ENCODE data around the gene POLD1.

The POLD1 gene

GRCh38 chr19:50418176-50419021, 34.3 kb downstream of the POLD1 start, which contains the start of gene SPIB:
Gene SPIB, plus strand, starts transcription at chr19:50418938. Its CDS starts 25 bp downstream, at chr19:50418963.
- DNase-seq (ENCODE audit: low read depth in 2 of 2): no peak

GRCh38 chr19:50419022-50419579, 35.0 kb downstream of the POLD1 start:
- no peak for DNase-seq (ENCODE audit: low read depth in 2 of 2)

- no peak for DNase-seq (ENCODE audit: low read depth in 2 of 2)
These were observed 35.5 kb downstream of the POLD1 start for GRCh38 chr19:50419580-50420035.

- DNase-seq (ENCODE audit: low read depth in 2 of 2): no peak
These were observed 36.0 kb downstream of the POLD1 start for GRCh38 chr19:50420127-50420526.

GRCh38 chr19:50420808-50421207, 36.7 kb downstream of the POLD1 start:
- no peak for DNase-seq (ENCODE audit: low read depth in 2 of 2)

GRCh38 chr19:50422397-50423278, 38.5 kb downstream of the POLD1 start:
- DNase-seq (ENCODE audit: low read depth in 2 of 2): no peak

- no peak for DNase-seq (ENCODE audit: low read depth in 2 of 2)
These were observed 39.3 kb downstream of the POLD1 start for GRCh38 chr19:50423279-50424113.

GRCh38 chr19:50425581-50425980, 41.4 kb downstream of the POLD1 start:
- no peak for DNase-seq (ENCODE audit: low read depth in 2 of 2)

- no peak for DNase-seq (ENCODE audit: low read depth in 2 of 2)
These were observed 43.3 kb downstream of the POLD1 start for GRCh38 chr19:50427318-50427925.

- DNase-seq (ENCODE audit: low read depth in 2 of 2): no peak
These were observed 43.9 kb downstream of the POLD1 start for GRCh38 chr19:50427997-50428425.

- no peak for DNase-seq (ENCODE audit: low read depth in 2 of 2)
These were observed 44.8 kb downstream of the POLD1 start for GRCh38 chr19:50428772-50429463.

GRCh38 chr19:50430888-50431342, 46.8 kb downstream of the POLD1 start:
- DNase-seq (ENCODE audit: low read depth in 2 of 2): no peak

- peak; percentile 75 to 79 for DNase-seq (ENCODE audit: low read depth in 2 of 2)
These were observed 47.4 kb downstream of the POLD1 start for GRCh38 chr19:50431343-50432220.

GRCh38 chr19:50432221-50433028, 48.3 kb downstream of the POLD1 start, which contains the start of gene MYBPC2:
Gene MYBPC2, plus strand, starts transcription at chr19:50432892. Its CDS starts 62 bp downstream, at chr19:50432954.
- no peak for DNase-seq (ENCODE audit: low read depth in 2 of 2)

- DNase-seq (ENCODE audit: low read depth in 2 of 2): no peak
These were observed 49.3 kb downstream of the POLD1 start for GRCh38 chr19:50433201-50434180.

- DNase-seq (ENCODE audit: low read depth in 2 of 2): no peak
These were observed 50.4 kb downstream of the POLD1 start for GRCh38 chr19:50434525-50434924.

- no peak for DNase-seq (ENCODE audit: low read depth in 2 of 2)
These were observed 51.1 kb downstream of the POLD1 start for GRCh38 chr19:50435221-50435620.
